ENCODE measurements around the gene SCARB1. TPM values are rescaled to one million over a fixed set of nuclear protein-coding genes. Genes with fewer than 3 reads are reported as not detected.
"Not testable (repeated sequence)": the region's sequence is repeated elsewhere in the genome, so short reads cannot be mapped to it uniquely, and the experiment has no call there.

Gene SCARB1
- total and polyA plus RNA-seq, 2 of the 13 experiments (the other 11 are each of a cell fraction or from before 2014, with no cell fraction given): 63.4 to 160 TPM

- peak; percentile 33 for TF ChIP-seq ASH2L (IDR thresholded peaks at IDR 0.05; ENCODE audit: insufficient read length, low read depth, low read length)
- TF ChIP-seq MAX (IDR thresholded peaks at IDR 0.05): peak; percentile 64
- not testable (repeated sequence) for TF ChIP-seq CREB1 (IDR thresholded peaks at IDR 0.05)
- peak; percentile 52; the same call in 1 of the 2 replicates for TF ChIP-seq CREB1 (CRISPR knock-in tag; IDR thresholded peaks at IDR 0.05)
- TF ChIP-seq MXI1 (IDR thresholded peaks at IDR 0.05; ENCODE audit: borderline replicate concordance, low read depth, low read length): peak; percentile 21; the same call in 1 of the 3 replicates
- TF ChIP-seq FOXJ3 (CRISPR knock-in tag; IDR thresholded peaks at IDR 0.05; ENCODE audit: borderline replicate concordance): 0 out of 2 replicates have a peak, but pooled peaks have one; percentile 82
- TF ChIP-seq ATF4 (CRISPR knock-in tag; IDR thresholded peaks at IDR 0.05): peak in 1 of 2 experiments; percentile 90; a peak in 2 of 4 replicates
- TF ChIP-seq SMAD3 (CRISPR knock-in tag; IDR thresholded peaks at IDR 0.05): peak; percentile 92
- peak; percentile 85 for TF ChIP-seq PRDM15 (CRISPR knock-in tag; IDR thresholded peaks at IDR 0.05)
- 0 out of 2 replicates have a peak, but pooled peaks have one; percentile 1 for TF ChIP-seq CTCF (CRISPR knock-in tag; IDR thresholded peaks at IDR 0.05)
- TF ChIP-seq HOXA3 (CRISPR knock-in tag; IDR thresholded peaks at IDR 0.05): peak; percentile 83
- peak; percentile 99 for TF ChIP-seq PAXIP1 (CRISPR knock-in tag; conservative IDR thresholded peaks at IDR 0.05)
- TF ChIP-seq SKIL (CRISPR knock-in tag; IDR thresholded peaks at IDR 0.05; ENCODE audit: borderline replicate concordance): peak; percentile 41; the same call in 1 of the 2 replicates
- TF ChIP-seq RXRB (CRISPR knock-in tag; IDR thresholded peaks at IDR 0.05; ENCODE audit: borderline replicate concordance): peak; percentile 89
- TF ChIP-seq POLR2AphosphoS5 (IDR thresholded peaks at IDR 0.05; ENCODE audit: low read depth, low read length): peak; percentile 47; the same call in 1 of the 2 replicates
- peak; percentile 48; the same call in 1 of the 2 replicates for TF ChIP-seq MEF2D (CRISPR knock-in tag; IDR thresholded peaks at IDR 0.05)
Observed at GRCh38 chr12:124900345-124900795, 36.7 kb upstream of the SCARB1 start (continued).
